Peyer's patch (tissue), 4 donors: ENCODE measurements around the gene BCL2L1. TPM values are rescaled to one million over a fixed set of nuclear protein-coding genes. Genes with fewer than 3 reads are reported as not detected.

Source experiments
- DNase-seq, 3 donors: peaks; one replicate each; pipeline ENCODE4 v3.0.0-alpha.2; 2017 to 2019
- H3K27ac ChIP-seq, 4 donors: fragments of 200-600 bp; sonication (generic); one replicate each; pipeline ENCODE4 v1.5.1; 2016 to 2019
- H3K27me3 ChIP-seq, 2 donors: fragments of 200-600 bp; sonication (generic); one replicate each; pipeline ENCODE4 v1.5.1; 2019
- H3K36me3 ChIP-seq, 3 donors: fragments of 200-600 bp; sonication (generic); one replicate each; pipeline ENCODE4 v1.5.1; 2016 to 2019
- H3K4me1 ChIP-seq, 4 donors: fragments of 200-600 bp; sonication (generic); one replicate each; pipeline ENCODE4 v1.5.1; 2016 to 2019
- H3K4me3 ChIP-seq, 4 donors: fragments of 200-600 bp; sonication (generic); 1 replicate in 3 of 4; 2 replicates in 1 of 4; pipeline ENCODE4 v1.5.1; 2016 to 2019; ENCODE audit warnings: mild to moderate bottlenecking in 1 of 4
- H3K9me3 ChIP-seq, 4 donors: fragments of 200-600 bp; sonication (generic); one replicate each; pipeline ENCODE4 v1.5.1; 2016 to 2019; ENCODE audit warnings: mild to moderate bottlenecking in 1 of 4
- CTCF ChIP-seq, 6 experiments: fragments of 450-650 bp in 4 of 6; fragments of 200-600 bp in 2 of 6; sonication (generic) in 1 of 6; IDR thresholded peaks; one replicate each; pipeline ENCODE4 v1.5.1; 2017 to 2019; ENCODE audit warnings: antibody characterized with exemption in 6 of 6, mild to moderate bottlenecking in 3 of 6, moderate library complexity in 1 of 6
- POLR2A ChIP-seq, 2 donors: fragments of 450-650 bp; IDR thresholded peaks; one replicate each; pipeline ENCODE4 v1.5.1; 2017; ENCODE audit warnings: antibody characterized with exemption in 2 of 2, mild to moderate bottlenecking in 2 of 2, moderate library complexity in 2 of 2
- total RNA-seq, 4 donors: library from RNA; depleted of rRNA; stranded (reverse); fragments of >200 nt; gene quantifications; one replicate each; pipeline ENCODE4 v1.1.0, GENCODE V29; 2016

Gene BCL2L1
- total RNA-seq, 4 donors from 2014 or later, result 85.0 to 185 (median 144) TPM

GRCh38 chr20:31684153-31685015 is 38.3 kb downstream of the BCL2L1 start:
- H3K36me3 ChIP-seq, result peaks cover 0 to 25% (median 0%) of the 10 kb centered on the region in 3 donors
- H3K27me3 ChIP-seq, result no peaks in the 10 kb centered on the region
- H3K4me3 ChIP-seq, result no peak overlapping the region
- H3K4me1 ChIP-seq, result peaks cover 0 to 10% (median 4%) of the 10 kb centered on the region in 4 donors
- peak in 1 of 3 donors; percentile 26 for DNase-seq
- no peak for TF ChIP-seq POLR2A (IDR thresholded peaks at IDR 0.05)
- no peak for TF ChIP-seq CTCF (IDR thresholded peaks at IDR 0.05)
- H3K27ac ChIP-seq, result peak overlapping the region in 1 of 4 donors; percentile 28
- no peaks in the 10 kb centered on the region for H3K9me3 ChIP-seq

GRCh38 chr20:31682927-31683326 is 39.7 kb downstream of the BCL2L1 start:
- Histone ChIP-seq H3K4me1 (peaks cover 0 to 25% (median 4%) of the 10 kb centered on the region in 4 donors), H3K27me3 (no peaks in the 10 kb centered on the region), H3K36me3 (peaks cover 0 to 39% (median 0%) of the 10 kb centered on the region in 3 donors)

GRCh38 chr20:31682352-31682751 is 40.3 kb downstream of the BCL2L1 start:
- Histone ChIP-seq H3K9me3 (no peaks in the 10 kb centered on the region), H3K27ac (no peak overlapping the region), H3K27me3 (no peaks in the 10 kb centered on the region), H3K36me3 (peaks cover 0 to 42% (median 0%) of the 10 kb centered on the region in 3 donors), H3K4me1 (peaks cover 0 to 30% (median 4%) of the 10 kb centered on the region in 4 donors), H3K4me3 (no peak overlapping the region)
- TF ChIP-seq CTCF (IDR thresholded peaks at IDR 0.05) (no peak), POLR2A (IDR thresholded peaks at IDR 0.05) (no peak)
- DNase-seq, result no peak

More at GRCh38 chr20:31682927-31683326, 39.7 kb downstream of the BCL2L1 start:
- DNase-seq, result no peak
- Histone ChIP-seq H3K27ac (no peak overlapping the region), H3K4me3 (no peak overlapping the region), H3K9me3 (no peaks in the 10 kb centered on the region)
- TF ChIP-seq CTCF (IDR thresholded peaks at IDR 0.05) (no peak), POLR2A (IDR thresholded peaks at IDR 0.05) (no peak)

- Histone ChIP-seq H3K27me3 (no peaks in the 10 kb centered on the region), H3K4me1 (peaks cover 0 to 35% (median 4%) of the 10 kb centered on the region in 4 donors), H3K9me3 (no peaks in the 10 kb centered on the region), H3K36me3 (peaks cover 0 to 37% (median 0%) of the 10 kb centered on the region in 3 donors), H3K4me3 (no peak overlapping the region), H3K27ac (no peak overlapping the region)
- no peak for TF ChIP-seq CTCF (IDR thresholded peaks at IDR 0.05)
- no peak for TF ChIP-seq POLR2A (IDR thresholded peaks at IDR 0.05)
- no peak for DNase-seq
Observed at GRCh38 chr20:31681769-31682168, 40.9 kb downstream of the BCL2L1 start.

GRCh38 chr20:31681128-31681727 is 41.4 kb downstream of the BCL2L1 start:
- H3K36me3 ChIP-seq, result peaks cover 0 to 34% (median 0%) of the 10 kb centered on the region in 3 donors
- peaks cover 0 to 41% (median 5%) of the 10 kb centered on the region in 4 donors for H3K4me1 ChIP-seq
- H3K4me3 ChIP-seq, result no peak overlapping the region
- H3K9me3 ChIP-seq, result no peaks in the 10 kb centered on the region
- no peak overlapping the region for H3K27ac ChIP-seq
- TF ChIP-seq POLR2A (IDR thresholded peaks at IDR 0.05) (no peak), CTCF (IDR thresholded peaks at IDR 0.05) (no peak)
- DNase-seq, result no peak
- no peaks in the 10 kb centered on the region for H3K27me3 ChIP-seq
